GM12801 (cell line): ENCODE measurements around the gene SERPINB10.

ENCODE experiments used
- CTCF ChIP-seq: IDR thresholded peaks from one replicate; pipeline ENCODE4 v1.5.1; 2011; ENCODE audit warnings: control low read depth; ENCODE audit not compliant: insufficient read length; ENCODE audit errors: extremely low read depth

SERPINB10 gene

GRCh38 chr18:63956755-63957154 lies 49.0 kb downstream of the SERPINB10 start:
- TF ChIP-seq CTCF = no peak

- no peak for TF ChIP-seq CTCF
Observed at GRCh38 chr18:63960891-63961290, 53.1 kb downstream of the SERPINB10 start.

- no peak for TF ChIP-seq CTCF
Observed at GRCh38 chr18:63961435-63961980, 53.8 kb downstream of the SERPINB10 start.

- no peak for TF ChIP-seq CTCF
Observed at GRCh38 chr18:63962137-63962536, 54.4 kb downstream of the SERPINB10 start.

GRCh38 chr18:63963615-63964256 lies 56.0 kb downstream of the SERPINB10 start:
- TF ChIP-seq CTCF = no peak

- TF ChIP-seq CTCF = no peak
Observed at GRCh38 chr18:63964908-63965307, 57.1 kb downstream of the SERPINB10 start.

- TF ChIP-seq CTCF = no peak
Observed at GRCh38 chr18:63965716-63966330, 58.1 kb downstream of the SERPINB10 start.
